Right lobe of liver (tissue), 4 donors: ENCODE data around the gene C2CD2L.

Experiments used
- POLR2A ChIP-seq: fragments of 450-650 bp; IDR thresholded peaks from one replicate; pipeline ENCODE4 v1.6.1; 2017; ENCODE audit warnings: antibody characterized with exemption, mild to moderate bottlenecking
- TF ChIP-seq, protein P1 (sequence below), 4 donors: fragments of 200-600 bp in 3 of 4; fragments of 450-650 bp in 1 of 4; IDR thresholded peaks; one replicate each; pipeline versions ENCODE4 v1.5.1 to v1.8.0; 2016 to 2022; ENCODE audit warnings: antibody characterized with exemption in 4 of 4, mild to moderate bottlenecking in 2 of 4
- donor health status: DM: no; HTN: no; CAD: no.
- donor health status: DM: no; HTN: no; CAD: no.
- donor health status: DM: no; HTN: yes; CAD: no.

DNA sequence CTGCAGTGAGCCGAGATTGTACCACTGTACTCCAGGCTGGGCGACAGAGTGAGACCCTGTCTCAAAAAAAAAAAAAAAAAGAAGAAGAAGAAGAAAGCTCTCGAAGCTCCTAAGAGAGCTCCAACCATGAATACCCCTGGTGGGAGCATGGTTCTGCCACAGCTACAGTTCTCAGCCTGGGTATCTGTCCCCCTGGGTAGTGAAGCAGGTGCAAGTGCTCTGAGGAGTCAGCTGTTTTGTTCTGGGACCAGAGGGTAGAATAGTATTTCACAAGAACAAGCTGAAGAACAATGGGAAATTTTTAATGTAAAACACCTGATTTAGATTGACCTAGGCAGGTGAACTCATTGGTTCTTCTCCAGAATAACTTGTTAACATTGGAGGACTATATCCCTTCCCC lies 45.9 kb upstream of the C2CD2L start:
- TF ChIP-seq, protein P1, sequence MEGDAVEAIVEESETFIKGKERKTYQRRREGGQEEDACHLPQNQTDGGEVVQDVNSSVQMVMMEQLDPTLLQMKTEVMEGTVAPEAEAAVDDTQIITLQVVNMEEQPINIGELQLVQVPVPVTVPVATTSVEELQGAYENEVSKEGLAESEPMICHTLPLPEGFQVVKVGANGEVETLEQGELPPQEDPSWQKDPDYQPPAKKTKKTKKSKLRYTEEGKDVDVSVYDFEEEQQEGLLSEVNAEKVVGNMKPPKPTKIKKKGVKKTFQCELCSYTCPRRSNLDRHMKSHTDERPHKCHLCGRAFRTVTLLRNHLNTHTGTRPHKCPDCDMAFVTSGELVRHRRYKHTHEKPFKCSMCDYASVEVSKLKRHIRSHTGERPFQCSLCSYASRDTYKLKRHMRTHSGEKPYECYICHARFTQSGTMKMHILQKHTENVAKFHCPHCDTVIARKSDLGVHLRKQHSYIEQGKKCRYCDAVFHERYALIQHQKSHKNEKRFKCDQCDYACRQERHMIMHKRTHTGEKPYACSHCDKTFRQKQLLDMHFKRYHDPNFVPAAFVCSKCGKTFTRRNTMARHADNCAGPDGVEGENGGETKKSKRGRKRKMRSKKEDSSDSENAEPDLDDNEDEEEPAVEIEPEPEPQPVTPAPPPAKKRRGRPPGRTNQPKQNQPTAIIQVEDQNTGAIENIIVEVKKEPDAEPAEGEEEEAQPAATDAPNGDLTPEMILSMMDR (IDR thresholded peaks at IDR 0.05), result no peak
- TF ChIP-seq POLR2A, result no peak
